ENCODE data around the gene PSMD1.

Gene PSMD1

GRCh38 chr2:231132129-231132528 is 75.5 kb downstream of the PSMD1 start (continued):
- TF ChIP-seq ZSCAN30 (tag by site-specific recombination; IDR thresholded peaks at IDR 0.05) (no peak), KLF9 (tag by site-specific recombination; IDR thresholded peaks at IDR 0.05; ENCODE audit: low read depth) (no peak)
- TF ChIP-seq, protein P1, sequence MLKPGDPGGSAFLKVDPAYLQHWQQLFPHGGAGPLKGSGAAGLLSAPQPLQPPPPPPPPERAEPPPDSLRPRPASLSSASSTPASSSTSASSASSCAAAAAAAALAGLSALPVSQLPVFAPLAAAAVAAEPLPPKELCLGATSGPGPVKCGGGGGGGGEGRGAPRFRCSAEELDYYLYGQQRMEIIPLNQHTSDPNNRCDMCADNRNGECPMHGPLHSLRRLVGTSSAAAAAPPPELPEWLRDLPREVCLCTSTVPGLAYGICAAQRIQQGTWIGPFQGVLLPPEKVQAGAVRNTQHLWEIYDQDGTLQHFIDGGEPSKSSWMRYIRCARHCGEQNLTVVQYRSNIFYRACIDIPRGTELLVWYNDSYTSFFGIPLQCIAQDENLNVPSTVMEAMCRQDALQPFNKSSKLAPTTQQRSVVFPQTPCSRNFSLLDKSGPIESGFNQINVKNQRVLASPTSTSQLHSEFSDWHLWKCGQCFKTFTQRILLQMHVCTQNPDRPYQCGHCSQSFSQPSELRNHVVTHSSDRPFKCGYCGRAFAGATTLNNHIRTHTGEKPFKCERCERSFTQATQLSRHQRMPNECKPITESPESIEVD (tag by site-specific recombination; IDR thresholded peaks at IDR 0.05), result peak; percentile 56; the same call in 1 of the 2 replicates

- Histone ChIP-seq H3K4me1 (ENCODE audit: control insufficient read depth, insufficient read depth, low read length) (peaks cover 25% of the 10 kb centered on the region), H3K36me3 (ENCODE audit: control insufficient read depth in 2 of 2, insufficient read depth in 1 of 2, low read length in 2 of 2) (no peaks in the 10 kb centered on the region), H3K4me3 (ENCODE audit: low read depth, low read length) (no peak overlapping the region), H3K9me3 (ENCODE audit: control insufficient read depth, insufficient read depth, low read depth, low read length) (no peaks in the 10 kb centered on the region), H3K27ac (ENCODE audit: extremely low read depth, low read depth, low read length) (no peak overlapping the region)
- ChIA-PET POLR2A (no interaction called here), CTCF (interaction anchor here (0.6 kb wide), 2 partner anchors 10 to 30 kb away, joined by 3 read pairs; no protein-coding TSS in a partner anchor)
- TF ChIP-seq ZNF184 (tag by site-specific recombination; IDR thresholded peaks at IDR 0.05), result no peak
- TF ChIP-seq ZNF37A (tag by site-specific recombination; IDR thresholded peaks at IDR 0.05), result no peak
- no peak for TF ChIP-seq PRDM10 (tag by site-specific recombination; IDR thresholded peaks at IDR 0.05)
- no peak for TF ChIP-seq ZNF169 (tag by site-specific recombination; IDR thresholded peaks at IDR 0.05)
Measured at GRCh38 chr2:231133365-231134099, 76.9 kb downstream of the PSMD1 start.

- TF ChIP-seq, protein P1 (tag by site-specific recombination; IDR thresholded peaks at IDR 0.05), result peak; percentile 80
- TF ChIP-seq TCF7L2 (IDR thresholded peaks at IDR 0.05; ENCODE audit: borderline replicate concordance, low read depth, low read length), result no peak
- TF ChIP-seq ZNF843 (tag by site-specific recombination; IDR thresholded peaks at IDR 0.05), result 0 out of 2 replicates have a peak, but pooled peaks have one; percentile 42
- TF ChIP-seq ZNF121 (tag by site-specific recombination; IDR thresholded peaks at IDR 0.05), result no peak
- no peak for TF ChIP-seq ZSCAN16 (tag by site-specific recombination; IDR thresholded peaks at IDR 0.05)
- TF ChIP-seq PRDM4 (tag by site-specific recombination; IDR thresholded peaks at IDR 0.05), result peak; percentile 86
- 0 out of 2 replicates have a peak, but pooled peaks have one; percentile 32 for TF ChIP-seq SP7 (tag by site-specific recombination; IDR thresholded peaks at IDR 0.05)
- peak; percentile 34; the same call in 1 of the 2 replicates for TF ChIP-seq ZNF366 (tag by site-specific recombination; conservative IDR thresholded peaks at IDR 0.05)
- TF ChIP-seq ZNF623 (tag by site-specific recombination; IDR thresholded peaks at IDR 0.05), result no peak
- peak; percentile 18; the same call in 1 of the 2 replicates for TF ChIP-seq OSR2 (tag by site-specific recombination; IDR thresholded peaks at IDR 0.05)
- no peak for TF ChIP-seq TRIM28 (IDR thresholded peaks at IDR 0.05; ENCODE audit: borderline replicate concordance, low read length)
- peaks cover 16% of the 10 kb centered on the region for H3K4me1 ChIP-seq (ENCODE audit: control insufficient read depth, insufficient read depth, low read length)
- no peaks in the 10 kb centered on the region for H3K9me3 ChIP-seq (ENCODE audit: control insufficient read depth, insufficient read depth, low read depth, low read length)
- no peak overlapping the region for H3K27ac ChIP-seq (ENCODE audit: extremely low read depth, low read depth, low read length)
- POLR2A ChIA-PET, result interaction anchor here (0.6 kb wide), 1 partner anchor 377 kb away, joined by 8 read pairs; no protein-coding TSS in a partner anchor
- H3K4me3 ChIP-seq (ENCODE audit: low read depth, low read length), result no peak overlapping the region
- CTCF ChIA-PET, result interaction anchor here (1.2 kb wide), 1 partner anchor 31 kb away, joined by 3 read pairs; no protein-coding TSS in a partner anchor
- peaks cover 0 to 5% of the 10 kb centered on the region in 2 experiments; a peak in 2 of 3 replicates for H3K36me3 ChIP-seq (ENCODE audit: control insufficient read depth in 2 of 2, insufficient read depth in 1 of 2, low read length in 2 of 2)
Measured at GRCh38 chr2:231134910-231135655, 78.4 kb downstream of the PSMD1 start.
